Body of pancreas (tissue), 4 donors: ENCODE measurements around the gene MBD1. TPM values are rescaled to one million over a fixed set of nuclear protein-coding genes. Genes with fewer than 3 reads are reported as not detected.

Experiments
- ATAC-seq: fragments of 150-250 bp; one replicate; pipeline ENCODE4 v1.9.1; 2016
- DNase-seq, 4 donors: peaks; one replicate each; pipeline ENCODE4 v3.0.0-alpha.2; 2019
- H3K27ac ChIP-seq, 4 donors: fragments of 200-600 bp; sonication (generic); 1 replicate in 3 of 4; 2 replicates in 1 of 4; pipeline versions ENCODE4 v1.5.1 to v1.6.1; 2016 to 2019; ENCODE audit warnings: mild to moderate bottlenecking in 1 of 4, mixed read lengths in 1 of 4, moderate library complexity in 1 of 4
- H3K27me3 ChIP-seq, 2 donors: fragments of 200-600 bp; sonication (generic); one replicate each; pipeline ENCODE4 v1.6.0; 2016; ENCODE audit warnings: mild to moderate bottlenecking in 1 of 2
- H3K36me3 ChIP-seq, 2 donors: fragments of 200-600 bp; sonication (generic); replicated peaks in 1 of 2; 2 replicates each; pipeline ENCODE4 v1.5.1; 2016; ENCODE audit warnings: low read depth in 2 of 2; ENCODE audit not compliant: insufficient read depth in 1 of 2
- H3K4me1 ChIP-seq: fragments of 200-600 bp; sonication (generic); one replicate; pipeline ENCODE4 v1.6.0; 2016
- H3K4me3 ChIP-seq, 2 donors: fragments of 200-600 bp; sonication (generic); 1 replicate in 1 of 2; 2 replicates in 1 of 2; pipeline ENCODE4 v1.5.1; 2016 to 2019
- H3K9me3 ChIP-seq, 3 donors: fragments of 200-600 bp; sonication (generic); 1 replicate in 2 of 3; 2 replicates in 1 of 3; pipeline ENCODE4 v1.5.1; 2016
- POLR2A ChIP-seq, 3 donors: fragments of 450-650 bp; IDR thresholded peaks; one replicate each; pipeline ENCODE4 v1.6.1; 2016; ENCODE audit warnings: antibody characterized with exemption in 3 of 3, mild to moderate bottlenecking in 2 of 3
- WGBS, 2 donors: methylation state at CpG; one replicate each; pipeline ENCODE4 v1.1.5; 2017; 5-methylcytosine and 5-hydroxymethylcytosine counted together
- intact Hi-C: fragments of 100-400 bp; cut with DNase I; formaldehyde crosslinking; loops from one replicate; pipeline ENCODE4 v1.15.1; 2023
- total RNA-seq, 2 donors: library from RNA; depleted of rRNA; stranded (reverse); fragments of >200 nt; gene quantifications; one replicate each; pipeline ENCODE4 v1.1.0, GENCODE V29; 2016
- TF ChIP-seq, protein P1 (sequence below), 7 experiments: fragments of 450-650 bp in 4 of 7; fragments of 200-600 bp in 3 of 7; sonication (generic) in 3 of 7; IDR thresholded peaks; one replicate each; pipeline ENCODE4 v1.5.1; 2016 to 2019; ENCODE audit warnings: antibody characterized with exemption in 7 of 7

The MBD1 gene
- total RNA-seq, 2 donors from 2014 or later = 44.6 to 63.3 TPM

DNA sequence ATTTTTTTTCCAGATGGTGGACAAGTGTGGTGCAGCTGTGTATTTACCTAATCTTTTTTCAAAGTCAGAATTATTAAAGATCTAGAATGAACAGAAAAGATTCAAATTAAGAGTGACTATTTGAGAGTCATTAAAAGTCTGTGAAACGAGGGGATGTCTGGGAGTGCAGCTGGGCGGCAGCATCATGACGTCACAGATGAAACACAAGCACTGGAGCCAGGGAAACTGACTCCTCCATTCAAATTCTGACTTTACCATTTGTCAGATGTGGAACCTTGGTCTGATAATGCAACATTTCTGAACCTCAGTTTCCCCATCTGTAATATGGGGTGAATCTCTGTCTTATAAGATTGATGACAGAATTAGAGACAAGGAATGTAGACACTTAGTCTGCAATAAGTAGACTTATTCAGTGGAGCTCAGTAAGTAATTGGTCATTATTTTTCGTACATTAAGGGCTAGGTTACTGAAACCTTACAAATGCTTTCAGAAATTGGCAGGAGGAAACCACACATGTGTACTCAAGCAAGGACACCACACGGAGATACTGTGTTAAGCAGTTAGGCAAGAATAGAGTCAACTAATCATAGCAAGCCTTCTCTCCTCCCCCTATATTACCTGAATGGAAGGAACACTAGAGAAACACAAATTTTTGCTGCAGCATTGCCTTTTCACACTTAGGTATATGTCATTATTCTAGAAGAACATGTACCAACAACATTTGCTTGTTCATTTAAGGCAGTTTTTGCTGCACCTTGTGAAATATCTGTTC, 34.0 kb upstream of the MBD1 start:
- ATAC-seq = no peak
- intact Hi-C loops = no loop called here

DNA sequence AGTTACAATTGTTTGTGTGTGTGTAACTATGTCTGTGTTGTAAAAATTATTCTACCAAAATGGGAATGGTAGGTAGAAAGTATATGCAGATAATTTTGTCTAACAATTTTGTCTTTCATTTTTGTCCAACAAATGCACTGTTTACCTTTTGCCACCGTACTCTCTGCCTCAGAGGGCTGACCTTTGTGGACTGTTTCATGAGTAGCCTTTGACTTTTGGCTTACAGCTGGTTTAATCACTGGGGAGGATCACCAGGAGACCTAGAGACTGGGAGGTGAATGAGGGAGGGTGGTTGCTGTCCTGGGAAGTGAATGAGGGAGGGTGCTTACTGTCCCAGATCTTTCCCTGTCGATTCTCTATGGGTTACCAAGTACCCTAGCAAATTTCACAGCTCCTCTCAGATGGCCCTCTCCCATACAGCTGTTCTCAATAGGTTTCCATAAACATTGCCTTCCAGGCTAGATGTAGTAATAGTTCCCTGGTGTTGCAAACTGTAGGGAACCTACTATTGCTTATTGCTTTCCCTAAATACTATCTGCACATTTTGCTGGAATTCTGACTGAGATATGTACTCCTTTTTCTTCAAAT, 32.6 kb upstream of the MBD1 start:
- TF ChIP-seq, protein P1, sequence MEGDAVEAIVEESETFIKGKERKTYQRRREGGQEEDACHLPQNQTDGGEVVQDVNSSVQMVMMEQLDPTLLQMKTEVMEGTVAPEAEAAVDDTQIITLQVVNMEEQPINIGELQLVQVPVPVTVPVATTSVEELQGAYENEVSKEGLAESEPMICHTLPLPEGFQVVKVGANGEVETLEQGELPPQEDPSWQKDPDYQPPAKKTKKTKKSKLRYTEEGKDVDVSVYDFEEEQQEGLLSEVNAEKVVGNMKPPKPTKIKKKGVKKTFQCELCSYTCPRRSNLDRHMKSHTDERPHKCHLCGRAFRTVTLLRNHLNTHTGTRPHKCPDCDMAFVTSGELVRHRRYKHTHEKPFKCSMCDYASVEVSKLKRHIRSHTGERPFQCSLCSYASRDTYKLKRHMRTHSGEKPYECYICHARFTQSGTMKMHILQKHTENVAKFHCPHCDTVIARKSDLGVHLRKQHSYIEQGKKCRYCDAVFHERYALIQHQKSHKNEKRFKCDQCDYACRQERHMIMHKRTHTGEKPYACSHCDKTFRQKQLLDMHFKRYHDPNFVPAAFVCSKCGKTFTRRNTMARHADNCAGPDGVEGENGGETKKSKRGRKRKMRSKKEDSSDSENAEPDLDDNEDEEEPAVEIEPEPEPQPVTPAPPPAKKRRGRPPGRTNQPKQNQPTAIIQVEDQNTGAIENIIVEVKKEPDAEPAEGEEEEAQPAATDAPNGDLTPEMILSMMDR (IDR thresholded peaks at IDR 0.05) = no peak
- no peak for TF ChIP-seq POLR2A (IDR thresholded peaks at IDR 0.05)
- Histone ChIP-seq H3K27ac (no peak overlapping the region), H3K4me3 (no peak overlapping the region), H3K9me3 (no peaks in the 10 kb centered on the region), H3K4me1 (no peaks in the 10 kb centered on the region), H3K27me3 (no peaks in the 10 kb centered on the region), H3K36me3 (no peaks in the 10 kb centered on the region)
- no peak for DNase-seq
- 30 to 54% methylated on average over 2 of the region's 2 CpGs for WGBS, 2 donors
- no peak for ATAC-seq
- intact Hi-C loops = no loop called here

More for the DNA sequence above, 34.0 kb upstream of the MBD1 start:
- no peak for DNase-seq
- no peak overlapping the region for H3K27ac ChIP-seq
- WGBS, 2 donors = 51 to 67% methylated on average over 5 of the region's 5 CpGs
- H3K4me1 ChIP-seq = no peaks in the 10 kb centered on the region
- H3K27me3 ChIP-seq = no peaks in the 10 kb centered on the region
- TF ChIP-seq POLR2A (IDR thresholded peaks at IDR 0.05) = no peak
- TF ChIP-seq, protein P1 (IDR thresholded peaks at IDR 0.05) = no peak
- no peak overlapping the region for H3K4me3 ChIP-seq
- H3K9me3 ChIP-seq = no peaks in the 10 kb centered on the region
- no peaks in the 10 kb centered on the region for H3K36me3 ChIP-seq

DNA sequence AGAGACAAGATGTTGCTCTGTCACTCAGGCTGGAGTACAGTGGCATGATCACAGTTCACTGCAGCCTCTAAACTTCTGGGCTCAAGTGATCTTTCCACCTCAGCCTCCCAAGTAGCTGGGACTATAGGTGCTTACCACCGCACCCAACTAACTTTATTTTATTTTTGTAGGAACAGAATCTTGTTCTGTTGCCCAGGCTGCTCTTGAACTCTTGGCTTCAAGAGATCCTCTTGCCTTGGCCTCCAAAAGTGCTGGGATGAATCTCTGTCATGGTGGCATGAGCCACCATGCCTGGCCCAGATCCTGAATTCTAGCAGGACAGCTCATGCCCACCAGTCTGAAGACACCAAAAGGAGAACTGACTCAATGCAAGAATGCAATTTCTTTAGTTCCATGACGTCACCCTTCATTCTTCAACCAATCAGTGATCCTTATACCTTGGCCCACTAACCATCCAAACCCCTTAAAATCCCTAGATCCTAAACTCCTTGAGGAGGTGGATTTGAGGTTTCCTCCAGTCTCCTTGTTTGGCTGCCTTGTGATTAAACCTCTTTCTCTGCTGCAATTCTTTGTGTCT, 31.8 kb upstream of the MBD1 start:
- Histone ChIP-seq H3K27me3 (no peaks in the 10 kb centered on the region), H3K27ac (no peak overlapping the region), H3K4me1 (no peaks in the 10 kb centered on the region), H3K36me3 (no peaks in the 10 kb centered on the region), H3K9me3 (no peaks in the 10 kb centered on the region), H3K4me3 (no peak overlapping the region)
- ATAC-seq (no peak), DNase-seq (no peak)
- intact Hi-C loops = no loop called here
- TF ChIP-seq, protein P1 (IDR thresholded peaks at IDR 0.05) = no peak
- TF ChIP-seq POLR2A (IDR thresholded peaks at IDR 0.05) = no peak
- 80 to 93% methylated on average over 2 of the region's 2 CpGs for WGBS, 2 donors

DNA sequence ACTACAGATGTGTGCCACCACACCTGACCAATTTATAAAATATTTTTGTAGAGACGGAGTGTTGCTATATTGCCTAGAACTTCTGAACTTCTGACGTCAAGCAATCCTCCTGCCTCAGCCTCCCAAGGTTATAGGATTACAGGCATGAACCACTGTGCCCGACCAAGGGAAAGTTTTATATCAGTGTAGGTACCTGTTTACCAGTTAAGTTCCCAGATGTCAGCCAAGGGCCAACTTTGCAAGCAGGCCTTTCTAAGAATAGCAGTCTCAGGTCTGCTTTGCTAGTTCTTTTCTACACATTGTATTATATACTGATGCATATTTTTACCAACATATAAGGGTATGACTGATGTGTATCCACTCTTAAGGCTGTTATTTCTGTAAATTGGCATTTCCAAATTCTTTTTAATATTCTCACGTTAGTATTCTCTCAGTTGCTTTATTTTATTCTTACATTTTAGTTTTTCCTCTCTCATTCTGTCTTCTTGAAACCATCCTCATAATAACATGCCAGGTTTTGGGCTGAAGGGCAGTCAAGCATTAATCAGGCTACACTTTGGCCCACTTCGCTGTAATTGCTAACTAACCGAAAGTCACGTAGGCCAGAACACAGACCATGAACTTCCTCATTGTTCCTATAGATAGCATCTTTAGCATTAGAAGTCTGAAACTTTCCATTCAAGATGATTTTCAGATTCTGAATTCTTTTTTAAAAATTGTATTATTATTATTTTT, 31.1 kb upstream of the MBD1 start:
- H3K9me3 ChIP-seq = no peaks in the 10 kb centered on the region
- WGBS, 2 donors = 66 to 80% methylated on average over 7 of the region's 7 CpGs
- H3K4me3 ChIP-seq = no peak overlapping the region
- DNase-seq (no peak), ATAC-seq (no peak)
- H3K27ac ChIP-seq = no peak overlapping the region
- TF ChIP-seq, protein P1 (IDR thresholded peaks at IDR 0.05) = no peak
- no peak for TF ChIP-seq POLR2A (IDR thresholded peaks at IDR 0.05)
- intact Hi-C loops = no loop called here
- peaks cover under 1% of the 10 kb centered on the region for H3K4me1 ChIP-seq
- H3K36me3 ChIP-seq = no peaks in the 10 kb centered on the region
- H3K27me3 ChIP-seq = no peaks in the 10 kb centered on the region
